Measurements from ENCODE around the gene MAD1L1. TPM values are rescaled to one million over a fixed set of nuclear protein-coding genes. Genes with fewer than 3 reads are reported as not detected.

Gene MAD1L1
- total and polyA plus RNA-seq, 2 of the 4 experiments (the other 2 are of a cell fraction): 29.0 to 40.9 TPM

DNA sequence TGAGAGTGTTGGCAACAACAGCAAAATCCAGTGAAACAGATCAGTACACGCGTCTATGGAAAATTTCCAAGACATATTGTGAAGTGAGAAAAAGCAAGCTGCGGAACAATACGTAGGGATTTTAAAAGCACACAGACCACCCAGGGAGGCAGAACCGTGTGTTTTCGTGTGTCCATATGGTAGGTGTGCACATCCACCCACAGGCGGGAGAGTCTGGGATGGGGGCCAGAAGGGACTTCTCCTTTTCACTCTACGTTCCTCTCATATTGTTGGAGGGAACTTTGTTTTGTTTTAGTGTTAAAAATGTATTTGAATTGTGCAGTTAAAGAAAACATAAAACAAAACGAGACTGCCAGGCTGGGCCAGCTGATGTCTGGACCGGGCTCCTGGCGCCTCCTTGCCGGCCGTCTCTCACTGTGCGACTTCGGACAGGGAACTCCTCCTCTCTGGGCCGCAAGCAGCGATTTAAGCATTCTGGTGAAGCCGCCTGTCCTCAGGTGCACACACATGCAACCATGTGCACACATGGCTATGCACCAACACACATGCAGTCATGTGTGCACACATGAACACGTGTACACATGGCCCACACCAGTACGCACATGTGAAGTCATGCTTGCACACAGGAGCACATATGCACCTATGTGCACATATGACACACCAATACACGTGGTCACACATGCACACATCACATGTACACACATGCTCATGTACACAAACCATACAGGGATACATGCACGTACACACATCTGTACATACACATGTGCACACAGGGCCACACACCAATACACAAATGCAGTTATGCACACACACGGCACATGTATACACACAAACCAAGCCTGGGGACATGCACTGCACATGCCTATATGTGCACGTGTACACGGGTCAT lies 421.5 kb downstream of the MAD1L1 start (continued):
- TF ChIP-seq SMC3 (IDR thresholded peaks at IDR 0.05; ENCODE audit: low read depth, low read length): no peak

DNA sequence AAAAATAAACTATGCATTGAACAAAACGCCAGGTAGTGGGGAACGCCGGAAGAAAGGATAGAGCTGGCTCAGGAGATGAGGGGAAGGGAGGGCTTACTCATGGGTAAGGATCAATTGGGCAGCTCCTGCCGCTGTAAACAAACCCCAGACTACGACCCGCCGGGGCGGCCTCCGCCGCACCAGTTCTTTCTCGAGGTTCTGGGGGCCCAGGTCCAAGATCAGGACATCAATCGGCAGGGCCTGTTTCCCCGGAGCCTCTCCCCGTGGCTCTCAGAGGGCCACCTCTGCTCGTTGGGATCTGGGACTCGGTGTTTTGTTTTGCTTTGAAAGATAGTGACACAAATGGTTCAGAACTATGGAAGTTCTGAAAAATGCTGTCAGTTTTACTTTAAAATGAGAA lies 422.2 kb downstream of the MAD1L1 start:
- no peak overlapping the region for H2AFZ ChIP-seq (replicated peaks; ENCODE audit: low read length, poor library complexity)

More for the DNA sequence above, 422.2 kb downstream of the MAD1L1 start:
- H2AK9ac ChIP-seq (replicated peaks; ENCODE audit: low read depth, low read length, poor library complexity): no peak overlapping the region
- ATAC-seq (ENCODE audit: low read depth): no peak
- H4K8ac ChIP-seq (ENCODE audit: low read depth in 2 of 2, low read length in 2 of 2): no peak overlapping the region
- H3K27me3 ChIP-seq (ENCODE audit: control insufficient read depth, insufficient read depth, low read length): peaks cover 2% of the 10 kb centered on the region; the same call in 1 of the 2 replicates
- H3K9ac ChIP-seq (ENCODE audit: low read depth, low read length): no peak overlapping the region
- no peak overlapping the region for H2AK5ac ChIP-seq (ENCODE audit: low read depth, low read length)
- H3K56ac ChIP-seq (ENCODE audit: extremely low read depth, insufficient read depth, low read length): no peak overlapping the region
- no peaks in the 10 kb centered on the region for H3K9me3 ChIP-seq (ENCODE audit: control insufficient read depth, insufficient read depth, low read length)
- no peak overlapping the region for H3K4me3 ChIP-seq (ENCODE audit: insufficient read depth, low read depth, low read length)
- no peaks in the 10 kb centered on the region; the same call in 1 of the 2 replicates for H4K20me1 ChIP-seq (ENCODE audit: insufficient read depth, low read length)
- in situ Hi-C loops (cut with MboI; ENCODE audit: low sequenced_read_pairs) (no loop called here), intact Hi-C loops (cut with micrococcal nuclease) (loop anchor here (5.0 kb wide), 1 partner anchor 143 kb away; no protein-coding TSS in a partner anchor), dilution Hi-C loops (cut with HindIII; ENCODE audit: low sequenced_read_pairs, unreplicated experiment) (no loop called here)
- H3K14ac ChIP-seq (replicated peaks; ENCODE audit: low read depth, low read length): no peak overlapping the region
- H3K79me1 ChIP-seq (ENCODE audit: low read depth in 1 of 2, low read length in 2 of 2): no peaks in the 10 kb centered on the region; a peak in 1 of 4 replicates
- WGBS, 2 experiments (ENCODE audit: extremely low coverage in 2 of 2, insufficient read length in 1 of 2): 24% methylated on average over 9 of the region's 16 CpGs; no CpG with 5 or more reads in 1 of the 2 experiments
- CTCF ChIA-PET: no interaction called here
- no peak overlapping the region for H3K27ac ChIP-seq (ENCODE audit: insufficient read depth, low read length)
- no peak overlapping the region for H2BK15ac ChIP-seq (ENCODE audit: low read depth, low read length)
- H2BK20ac ChIP-seq (ENCODE audit: low read depth, low read length): no peak overlapping the region
- no peak overlapping the region for H4K5ac ChIP-seq (ENCODE audit: low read depth, low read length)
- TF ChIP-seq MXI1 (IDR thresholded peaks at IDR 0.05; ENCODE audit: borderline replicate concordance, low read depth, low read length): no peak
- no peak for TF ChIP-seq NFE2L2 (IDR thresholded peaks at IDR 0.05; ENCODE audit: low read depth, low read length)
- no peak for TF ChIP-seq CEBPB (IDR thresholded peaks at IDR 0.05; ENCODE audit: low read depth, low read length)
- no peak for TF ChIP-seq RAD21 (IDR thresholded peaks at IDR 0.05; ENCODE audit: low read length)
- TF ChIP-seq BHLHE40 (IDR thresholded peaks at IDR 0.05; ENCODE audit: low read depth, low read length): no peak
- no peak for DNase-seq
- H2BK120ac ChIP-seq (ENCODE audit: low read depth, low read length): no peak overlapping the region
- H2BK5ac ChIP-seq (ENCODE audit: low read depth, low read length, poor library complexity, severe bottlenecking): no peak overlapping the region
- H3K9me1 ChIP-seq (ENCODE audit: insufficient read depth, low read length): peaks cover 5% of the 10 kb centered on the region
- H3K18ac ChIP-seq (ENCODE audit: low read depth, low read length): no peak overlapping the region
- POLR2A ChIA-PET (ENCODE audit: unreplicated experiment): no interaction called here
- H3K36me3 ChIP-seq (ENCODE audit: control insufficient read depth, insufficient read depth, low read length): no peaks in the 10 kb centered on the region
- H3K23ac ChIP-seq (ENCODE audit: low read depth, low read length): no peak overlapping the region
- no peak overlapping the region for H4K91ac ChIP-seq (ENCODE audit: insufficient read depth, low read depth, low read length)
- no peak overlapping the region for H3K4ac ChIP-seq (ENCODE audit: low read depth, low read length)
- H3K4me2 ChIP-seq (ENCODE audit: low read depth, low read length): no peak overlapping the region
- H3K4me1 ChIP-seq (ENCODE audit: control insufficient read depth, insufficient read depth, low read length): no peaks in the 10 kb centered on the region
- BruUV-seq (replicated peaks): no TSS peak
